ENCODE measurements around the gene MYH11.

- TF ChIP-seq POLR2AphosphoS5 (IDR thresholded peaks at IDR 0.05; ENCODE audit: borderline replicate concordance, low read depth, low read length) (no peak), EZH2 (IDR thresholded peaks at IDR 0.05) (no peak), FOXP2 (optimal IDR thresholded peaks at IDR 0.05; ENCODE audit: control extremely low read depth, extremely low read length, insufficient read depth) (no peak)
Observed at GRCh38 chr16:15665107-15665506, 191.7 kb downstream of the MYH11 start.
